Lower leg skin (tissue), 3 donors: ENCODE data around the gene GLYATL3.

Experiments
- POLR2A ChIP-seq, 2 donors: fragments of 450-650 bp; IDR thresholded peaks; one replicate each; pipeline ENCODE4 v1.6.1; 2016 to 2017; ENCODE audit warnings: antibody characterized with exemption in 2 of 2, mild to moderate bottlenecking in 1 of 2, moderate library complexity in 1 of 2
- TF ChIP-seq, protein P1 (sequence below), 3 donors: fragments of 450-650 bp; IDR thresholded peaks; one replicate each; pipeline ENCODE4 v1.5.1; 2016; ENCODE audit warnings: antibody characterized with exemption in 3 of 3, mild to moderate bottlenecking in 3 of 3, moderate library complexity in 2 of 3

GRCh38 chr6:49565855-49566254 is 66.1 kb downstream of the GLYATL3 start:
- TF ChIP-seq, protein P1, sequence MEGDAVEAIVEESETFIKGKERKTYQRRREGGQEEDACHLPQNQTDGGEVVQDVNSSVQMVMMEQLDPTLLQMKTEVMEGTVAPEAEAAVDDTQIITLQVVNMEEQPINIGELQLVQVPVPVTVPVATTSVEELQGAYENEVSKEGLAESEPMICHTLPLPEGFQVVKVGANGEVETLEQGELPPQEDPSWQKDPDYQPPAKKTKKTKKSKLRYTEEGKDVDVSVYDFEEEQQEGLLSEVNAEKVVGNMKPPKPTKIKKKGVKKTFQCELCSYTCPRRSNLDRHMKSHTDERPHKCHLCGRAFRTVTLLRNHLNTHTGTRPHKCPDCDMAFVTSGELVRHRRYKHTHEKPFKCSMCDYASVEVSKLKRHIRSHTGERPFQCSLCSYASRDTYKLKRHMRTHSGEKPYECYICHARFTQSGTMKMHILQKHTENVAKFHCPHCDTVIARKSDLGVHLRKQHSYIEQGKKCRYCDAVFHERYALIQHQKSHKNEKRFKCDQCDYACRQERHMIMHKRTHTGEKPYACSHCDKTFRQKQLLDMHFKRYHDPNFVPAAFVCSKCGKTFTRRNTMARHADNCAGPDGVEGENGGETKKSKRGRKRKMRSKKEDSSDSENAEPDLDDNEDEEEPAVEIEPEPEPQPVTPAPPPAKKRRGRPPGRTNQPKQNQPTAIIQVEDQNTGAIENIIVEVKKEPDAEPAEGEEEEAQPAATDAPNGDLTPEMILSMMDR (IDR thresholded peaks at IDR 0.05) = no peak
- TF ChIP-seq POLR2A (IDR thresholded peaks at IDR 0.05) = no peak
